Embryonic facial prominence (tissue), 1 donor: ENCODE measurements around the gene MLC1.

ENCODE experiments used
- DNase-seq: peaks from one replicate; pipeline ENCODE4 v3.0.0-alpha.2; 2016; ENCODE audit errors: extremely low spot score

Gene MLC1

DNA sequence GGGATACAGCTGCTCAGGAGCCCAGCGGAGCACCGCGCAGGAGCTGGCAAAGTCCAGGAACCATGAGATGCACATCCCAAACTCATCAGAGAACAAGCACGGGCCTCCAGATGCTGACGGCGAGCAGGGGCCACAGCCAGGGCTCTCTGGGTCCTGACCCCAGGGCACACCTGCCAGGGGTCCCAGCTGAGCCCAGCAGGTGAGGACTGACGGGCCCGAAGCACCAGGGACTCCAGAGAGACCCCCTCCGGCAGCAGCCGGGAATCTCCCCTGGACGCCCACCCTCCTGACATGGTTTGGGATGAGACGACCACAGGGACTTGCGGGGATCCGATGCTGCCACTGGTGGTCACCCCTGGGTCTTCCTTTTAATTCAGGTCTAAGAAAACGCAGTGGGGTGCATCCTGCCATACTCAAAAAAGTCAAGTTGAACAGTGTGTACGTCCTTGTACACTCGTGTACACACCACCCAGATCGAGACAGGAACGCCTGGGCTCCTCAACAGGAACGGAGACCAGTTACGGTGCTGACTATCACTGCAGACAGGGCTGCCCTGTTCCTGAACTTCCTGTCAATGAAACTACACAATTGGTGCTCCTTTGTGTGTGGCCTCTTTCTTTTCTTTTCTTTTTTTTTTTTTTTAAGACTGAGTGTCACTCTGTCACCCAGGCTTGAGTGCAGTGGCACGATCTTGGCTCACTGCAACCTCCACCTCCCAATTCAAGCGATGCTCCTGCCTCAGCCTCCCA lies 49.1 kb downstream of the MLC1 start:
- no peak for DNase-seq

DNA sequence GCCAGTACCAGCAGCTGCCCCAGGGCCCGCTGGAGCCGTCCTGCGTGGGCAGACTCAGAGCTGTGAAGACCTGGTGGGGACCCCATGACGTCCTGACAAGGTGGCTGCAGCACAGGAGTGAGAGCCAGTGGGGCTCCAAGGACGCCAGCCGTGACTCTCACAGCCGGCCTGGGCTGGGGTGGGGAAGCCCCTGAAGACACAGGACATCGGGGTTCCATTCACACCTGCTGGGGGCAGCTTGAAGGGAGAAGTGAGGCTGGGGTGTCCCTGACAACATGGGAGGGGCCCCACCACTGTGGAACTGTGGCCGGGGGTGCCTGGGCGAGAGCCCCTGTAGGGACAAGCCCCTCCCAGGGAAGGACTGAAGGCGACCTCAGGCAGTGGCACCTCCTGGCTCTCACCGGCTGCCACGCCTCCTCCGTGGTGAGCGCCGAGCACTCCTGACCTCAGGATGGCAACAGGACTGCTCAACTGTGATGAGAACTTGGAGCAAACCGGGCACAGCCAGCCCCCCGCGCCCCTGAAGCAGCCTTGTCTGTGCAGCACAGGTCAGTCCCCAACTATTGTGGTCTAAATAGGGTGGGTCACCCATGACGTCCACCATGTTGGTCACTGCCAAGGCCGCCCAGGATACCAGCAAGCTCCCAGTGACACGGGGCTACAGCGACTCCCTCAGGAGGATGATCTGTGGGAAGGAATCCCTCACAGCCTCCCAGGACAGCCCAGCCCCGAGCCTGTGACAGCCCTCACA lies 49.9 kb downstream of the MLC1 start:
- no peak for DNase-seq

DNA sequence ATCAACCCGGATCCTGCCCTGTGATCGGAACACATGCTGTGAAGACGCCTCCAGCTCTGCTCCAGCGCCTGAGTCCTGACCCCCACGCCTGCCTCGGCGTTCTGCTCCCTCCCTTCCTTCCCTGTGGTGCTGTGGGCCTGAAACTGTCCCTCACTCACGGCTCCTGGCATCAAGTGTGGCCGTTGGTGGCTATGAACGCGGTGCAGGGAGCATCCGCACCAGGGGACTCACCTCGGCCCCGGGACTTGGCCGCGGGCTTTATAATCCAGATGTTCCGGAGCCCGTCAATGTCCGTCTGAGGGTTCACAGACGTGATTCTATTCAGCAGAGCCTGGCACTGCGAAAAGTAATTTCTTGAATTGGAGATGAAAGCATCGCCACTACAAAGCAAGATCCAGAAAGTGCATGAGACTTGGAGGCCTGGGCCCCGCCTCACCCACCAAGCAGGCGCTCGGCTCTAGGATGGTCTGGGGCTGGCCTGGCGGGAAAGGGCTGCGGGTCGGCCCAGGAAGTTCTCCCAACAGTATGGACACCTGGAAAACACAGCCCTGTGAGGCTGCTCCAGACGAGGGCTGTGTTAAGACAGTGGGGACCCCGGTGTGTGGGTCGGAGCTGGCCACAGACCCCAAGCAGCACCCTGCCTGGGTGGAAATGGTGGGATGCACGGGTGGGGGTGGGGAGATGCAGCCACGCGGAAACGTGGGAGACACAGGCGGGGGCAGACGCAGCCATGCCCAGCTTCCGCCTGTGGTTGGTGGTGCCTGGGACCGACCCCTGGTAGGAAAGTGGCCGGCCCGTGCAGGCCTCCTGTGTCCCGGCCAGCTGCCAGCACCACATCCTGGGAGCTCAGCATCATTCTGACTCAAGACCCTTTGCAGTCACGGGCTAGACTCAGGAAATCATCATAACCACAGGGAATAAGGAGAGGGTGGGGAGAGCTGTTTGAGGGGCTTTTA lies 50.8 kb downstream of the MLC1 start:
- DNase-seq = no peak

DNA sequence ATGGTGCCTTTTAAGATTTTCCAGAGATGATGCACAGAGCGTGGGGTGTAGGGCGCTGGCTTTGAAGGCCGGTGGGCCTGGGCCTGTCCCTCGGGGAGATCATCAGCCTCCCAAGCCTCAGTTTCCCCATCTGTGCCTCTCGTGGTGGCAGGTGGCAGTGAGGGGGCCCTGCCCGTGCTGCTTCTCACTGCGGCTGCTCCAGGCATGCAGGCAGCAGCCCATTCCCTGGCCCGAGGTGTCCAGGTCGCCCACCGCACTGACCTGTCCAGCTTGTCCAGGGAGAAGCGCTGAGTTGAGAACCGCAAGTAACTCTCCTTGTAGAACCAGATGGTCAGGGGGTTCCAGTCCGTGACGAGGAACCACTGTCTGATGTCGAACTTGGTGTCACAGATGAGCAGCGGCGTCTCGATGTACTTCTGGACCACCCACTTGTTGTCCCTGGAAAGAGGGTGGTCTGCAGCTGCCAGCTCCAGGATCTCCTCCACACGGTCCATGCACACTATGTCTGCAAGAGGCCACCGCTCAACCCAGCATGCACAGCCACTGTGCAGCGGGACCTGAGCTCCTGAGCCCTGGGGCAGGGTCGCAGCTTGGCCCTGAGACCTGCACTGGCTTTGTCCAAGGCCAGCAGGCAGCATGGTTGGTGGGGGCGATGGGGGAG lies 52.2 kb downstream of the MLC1 start:
- no peak for DNase-seq

DNA sequence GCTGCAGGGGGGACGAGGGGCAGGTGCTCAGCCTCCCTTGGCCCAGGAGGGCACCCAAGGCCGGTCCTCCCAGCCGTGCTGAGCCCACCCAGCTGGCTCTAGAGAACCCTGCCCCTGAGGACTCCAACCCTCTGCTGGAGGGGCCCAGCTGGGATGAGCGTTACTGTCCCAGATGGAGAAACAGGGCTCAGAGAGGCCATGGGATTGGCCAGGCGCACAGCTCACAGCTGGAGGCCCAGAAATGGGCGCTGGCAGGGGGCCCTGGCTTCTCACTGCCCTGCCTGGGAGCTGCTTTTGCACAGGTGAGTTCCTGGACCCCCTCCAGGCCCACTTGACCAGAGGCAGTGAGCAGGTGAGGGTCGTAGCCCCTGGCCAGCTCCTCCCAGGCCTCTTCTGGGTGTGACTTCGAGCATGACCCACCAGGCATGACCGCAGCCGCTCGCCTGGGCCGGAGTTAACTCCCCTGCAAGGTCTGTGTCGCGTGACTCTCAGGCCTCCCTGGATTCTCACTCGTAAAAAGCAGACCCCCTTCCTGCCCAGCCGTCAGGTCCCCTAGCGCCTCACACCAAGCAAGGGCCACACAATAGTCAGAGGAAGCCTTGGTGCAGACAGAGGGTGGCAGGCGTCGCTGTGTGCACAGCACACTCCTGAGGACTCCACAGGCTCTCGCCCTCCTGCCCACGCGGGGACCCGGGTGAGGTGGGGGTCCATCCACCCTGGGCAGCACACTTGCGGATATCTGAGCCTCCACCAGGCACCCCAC lies 52.9 kb downstream of the MLC1 start:
- no peak for DNase-seq

DNA sequence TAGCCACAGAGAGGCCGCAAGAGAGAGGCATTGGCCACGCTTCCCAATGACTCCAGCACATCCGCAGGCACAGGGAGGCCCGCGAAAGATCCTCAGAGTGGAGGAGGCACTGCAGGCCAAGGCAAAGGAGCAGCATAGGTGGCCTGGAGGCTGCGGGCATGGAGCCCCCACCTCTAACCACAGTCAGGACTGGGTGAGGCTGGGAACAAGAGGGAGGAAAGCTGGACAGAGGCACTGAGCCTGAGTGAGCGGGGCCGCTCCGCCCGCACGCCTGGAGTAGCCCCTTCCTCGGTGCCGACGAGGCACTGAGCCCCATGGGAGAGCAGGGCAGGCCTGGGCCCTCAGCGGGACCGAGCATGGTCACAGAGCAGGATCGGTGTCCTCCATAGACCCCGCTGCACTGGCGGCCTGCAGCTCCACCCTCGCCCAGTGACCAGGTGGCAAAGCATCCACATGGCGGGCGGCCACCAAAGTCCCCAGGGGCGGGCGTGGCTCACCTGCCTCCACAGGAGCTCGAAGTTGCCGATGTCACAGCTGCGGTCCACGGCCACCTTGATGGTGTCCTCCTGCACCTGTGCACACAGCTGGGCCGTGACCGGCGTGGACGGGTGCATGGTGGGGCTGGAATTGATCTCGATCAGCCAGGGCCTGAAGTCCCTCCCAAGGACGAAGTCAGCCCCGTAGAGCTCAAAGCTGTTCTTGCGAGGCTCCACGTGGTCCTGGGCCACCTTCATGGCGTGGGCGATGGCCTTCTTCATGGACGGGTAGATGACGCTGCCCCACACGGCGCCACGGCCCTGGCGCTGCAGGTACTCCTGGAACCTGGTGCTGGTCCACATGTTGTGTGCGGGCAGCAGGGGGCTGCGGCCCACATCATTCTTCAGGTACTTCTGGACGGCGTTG lies 53.8 kb downstream of the MLC1 start:
- DNase-seq = no peak

DNA sequence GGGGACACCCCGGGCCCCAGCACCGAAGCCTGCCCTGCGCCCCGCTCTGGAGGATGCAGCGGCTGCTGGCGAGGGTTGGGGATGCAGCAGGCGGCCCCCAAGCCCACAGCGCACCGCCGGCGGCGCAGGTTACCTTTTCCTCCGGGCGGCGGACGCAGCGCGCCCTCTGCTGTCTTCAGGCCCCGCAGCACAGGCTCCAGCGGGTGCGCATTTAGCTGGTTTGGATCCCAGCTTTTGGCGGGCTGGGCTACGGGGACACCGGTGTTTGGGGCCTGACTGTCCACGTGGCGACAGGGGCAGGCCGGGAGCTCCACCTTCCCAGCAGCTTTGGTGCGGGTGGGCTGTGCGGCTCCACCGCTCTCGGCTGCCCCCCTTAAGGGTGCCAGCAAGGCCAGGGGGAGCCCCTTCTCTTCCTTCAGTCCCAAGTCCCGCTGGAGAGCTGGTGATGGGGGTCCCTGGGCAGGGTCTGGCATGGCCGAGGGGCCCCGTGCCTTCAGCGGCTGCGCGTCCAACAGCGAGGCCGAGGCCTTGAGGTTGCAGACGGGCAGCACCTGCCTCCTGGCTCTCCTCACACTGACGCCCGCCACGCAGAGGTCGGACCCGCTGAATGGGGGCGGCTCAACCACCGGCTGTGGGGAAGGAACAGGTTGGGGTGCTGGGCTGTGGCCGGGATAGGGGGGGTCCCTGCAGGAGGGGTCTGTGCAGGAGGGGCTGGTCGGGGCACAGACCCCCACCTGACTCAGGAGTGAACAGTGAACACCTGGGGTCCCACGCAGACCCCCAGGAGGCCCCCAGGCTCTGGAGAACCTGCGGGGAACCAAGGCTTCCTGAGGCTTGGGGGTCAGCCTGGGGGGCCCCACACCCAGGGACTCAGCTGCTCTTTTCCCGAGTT lies 54.7 kb downstream of the MLC1 start:
- no peak for DNase-seq

DNA sequence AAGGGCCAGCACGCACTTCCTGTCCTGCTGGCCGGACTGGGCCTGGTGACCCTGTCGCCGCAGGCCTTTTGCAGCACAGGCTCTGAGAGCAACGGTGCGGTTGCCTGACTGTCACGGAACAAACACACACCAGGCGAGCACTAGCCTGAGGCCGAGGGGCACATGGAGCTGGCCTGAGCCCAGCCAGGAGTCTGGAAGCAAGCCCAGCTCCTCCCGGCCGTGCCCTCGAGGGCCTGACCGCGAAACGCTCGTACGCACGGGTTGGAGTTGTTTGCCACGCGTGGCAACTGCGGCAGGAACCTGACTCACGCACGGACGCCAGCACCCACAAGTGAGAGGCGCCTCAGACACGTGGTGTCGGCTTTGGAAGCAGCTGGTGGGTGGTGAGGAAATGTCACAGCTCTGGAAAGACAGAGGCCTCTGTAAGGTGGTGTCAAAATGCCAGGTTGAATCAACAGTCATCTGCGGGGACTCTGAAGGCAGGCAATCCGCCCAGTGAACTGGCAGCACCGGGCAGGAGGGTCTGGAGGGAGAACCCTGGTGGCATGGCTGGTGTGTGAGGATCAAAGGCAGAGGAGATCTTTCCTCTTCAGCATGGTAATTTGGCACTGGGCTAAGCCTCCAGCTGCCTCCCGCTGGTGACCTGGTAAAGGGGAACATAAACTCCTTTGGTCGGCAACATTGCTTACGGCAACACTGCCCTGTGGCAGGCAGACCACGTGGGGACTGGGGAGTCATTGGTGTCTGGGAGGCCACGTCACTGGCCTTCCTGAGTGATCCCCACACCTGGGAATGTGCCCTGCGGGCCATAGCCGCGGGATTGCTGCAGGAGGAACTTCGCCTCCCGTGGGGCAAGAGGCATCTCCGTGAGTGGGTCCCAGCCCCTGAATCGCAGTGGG lies 57.3 kb downstream of the MLC1 start:
- no peak for DNase-seq

DNA sequence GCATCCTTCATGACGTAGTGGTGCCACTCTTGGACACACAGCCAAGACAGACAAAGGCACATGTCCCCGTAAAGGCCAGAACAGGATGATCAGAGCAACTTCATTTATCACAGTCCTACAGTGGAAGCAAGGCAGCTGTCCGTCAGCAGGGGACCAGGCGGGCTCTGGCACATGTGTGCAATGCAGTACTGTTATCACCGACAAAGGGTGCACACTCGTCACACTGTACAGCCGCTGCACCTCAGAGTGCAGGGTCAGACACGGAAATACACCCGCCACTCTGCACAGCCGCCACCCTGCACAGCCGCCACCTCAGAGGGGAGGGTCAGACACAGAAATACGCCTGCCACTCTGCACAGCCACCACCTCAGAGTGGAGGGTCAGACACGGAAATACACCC lies 59.2 kb downstream of the MLC1 start:
- DNase-seq = no peak

DNA sequence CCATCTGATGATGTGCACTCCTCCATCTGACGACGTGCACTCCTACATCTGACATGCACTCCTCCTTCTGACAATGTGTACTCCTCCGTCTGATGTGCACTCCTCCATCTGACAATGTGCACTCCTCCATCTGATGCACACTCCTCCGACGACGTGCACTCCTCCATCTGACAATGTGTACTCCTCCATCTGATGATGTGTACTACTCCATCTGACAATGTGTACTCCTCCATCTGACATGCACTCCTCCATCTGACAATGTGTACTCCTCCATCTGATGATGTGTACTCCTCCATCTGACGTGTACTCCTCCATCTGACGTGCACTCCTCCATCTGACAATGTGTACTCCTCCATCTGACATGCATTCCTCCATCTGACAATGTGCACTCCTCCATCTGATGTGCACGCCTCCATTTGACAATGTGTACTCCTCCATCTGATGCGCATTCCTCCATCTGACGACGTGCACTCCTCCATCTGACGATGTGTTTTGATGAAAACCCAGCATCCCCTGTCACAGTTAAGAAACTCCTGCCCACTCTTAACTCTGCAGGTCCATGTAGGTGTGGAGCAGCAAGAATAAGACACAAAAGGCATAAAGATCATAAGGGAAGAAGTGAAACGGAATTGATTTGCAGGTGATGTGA lies 62.9 kb downstream of the MLC1 start:
- DNase-seq = no peak

DNA sequence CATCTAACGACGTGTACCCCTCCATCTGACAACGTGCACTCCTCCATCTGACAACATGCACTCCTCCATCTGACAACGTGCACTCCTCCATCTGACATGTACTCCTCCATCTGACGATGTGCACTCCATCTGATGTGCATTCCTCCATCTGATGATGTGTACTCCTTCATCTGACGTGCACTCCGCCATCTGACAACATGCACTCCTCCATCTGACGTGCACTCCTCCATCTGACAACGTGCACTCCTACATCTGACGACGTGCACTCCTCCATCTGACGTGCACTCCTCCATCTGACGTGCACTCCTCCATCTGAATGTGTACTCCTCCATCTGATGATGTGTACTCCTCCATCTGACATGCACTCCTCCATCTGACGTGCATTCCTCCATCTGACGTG lies 64.6 kb downstream of the MLC1 start:
- DNase-seq = no peak

DNA sequence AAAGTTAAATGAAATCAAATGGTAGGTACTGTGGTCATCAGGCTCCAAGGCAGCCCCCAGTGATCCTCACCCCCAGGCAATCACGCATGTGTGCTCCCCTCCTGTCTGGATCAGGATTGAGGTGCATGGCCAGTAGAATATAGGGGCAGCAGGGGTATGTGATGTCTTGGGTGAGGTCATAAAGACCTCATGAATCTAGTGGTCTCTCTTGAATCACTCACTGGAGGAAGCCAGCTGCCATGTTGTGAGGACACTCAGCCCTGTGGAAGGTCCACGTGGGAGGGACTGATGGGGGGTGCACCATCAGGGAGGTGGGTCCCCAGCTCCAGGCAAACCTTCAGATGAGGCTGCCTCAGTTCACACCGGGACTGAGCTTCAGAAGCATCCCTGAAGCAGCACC lies 65.9 kb downstream of the MLC1 start:
- no peak for DNase-seq

DNA sequence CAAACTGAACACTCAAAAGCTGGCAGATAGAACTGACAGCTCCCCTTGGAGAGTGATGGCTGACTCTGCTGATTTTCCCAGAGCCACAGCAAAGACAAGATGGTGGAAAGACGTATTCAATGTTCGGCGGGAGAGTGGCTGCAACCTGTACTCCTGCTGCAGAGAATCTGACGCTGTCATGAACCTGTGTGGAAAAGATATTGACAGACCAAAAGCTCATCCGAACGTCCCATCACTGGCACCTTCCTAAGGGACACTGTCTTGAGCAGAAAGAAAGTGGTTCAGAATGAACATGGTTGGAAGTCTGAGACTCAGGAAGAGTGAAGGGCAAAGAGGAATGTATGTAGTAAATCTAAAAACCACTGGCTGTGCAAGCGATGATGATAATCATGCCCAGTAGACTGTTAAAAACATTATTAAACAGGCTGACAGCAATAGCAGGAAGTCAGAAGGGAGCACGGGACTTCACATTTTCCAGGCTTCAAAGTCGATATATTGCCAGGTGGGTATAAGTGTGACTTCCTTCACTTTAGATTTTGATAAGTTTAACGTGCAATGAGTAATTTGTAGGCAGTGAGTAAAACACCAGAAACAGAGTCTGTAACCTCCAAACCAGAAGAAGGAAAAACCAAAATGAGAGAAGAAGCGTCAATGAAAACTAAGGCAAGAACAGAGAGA lies 66.5 kb downstream of the MLC1 start:
- DNase-seq = no peak

DNA sequence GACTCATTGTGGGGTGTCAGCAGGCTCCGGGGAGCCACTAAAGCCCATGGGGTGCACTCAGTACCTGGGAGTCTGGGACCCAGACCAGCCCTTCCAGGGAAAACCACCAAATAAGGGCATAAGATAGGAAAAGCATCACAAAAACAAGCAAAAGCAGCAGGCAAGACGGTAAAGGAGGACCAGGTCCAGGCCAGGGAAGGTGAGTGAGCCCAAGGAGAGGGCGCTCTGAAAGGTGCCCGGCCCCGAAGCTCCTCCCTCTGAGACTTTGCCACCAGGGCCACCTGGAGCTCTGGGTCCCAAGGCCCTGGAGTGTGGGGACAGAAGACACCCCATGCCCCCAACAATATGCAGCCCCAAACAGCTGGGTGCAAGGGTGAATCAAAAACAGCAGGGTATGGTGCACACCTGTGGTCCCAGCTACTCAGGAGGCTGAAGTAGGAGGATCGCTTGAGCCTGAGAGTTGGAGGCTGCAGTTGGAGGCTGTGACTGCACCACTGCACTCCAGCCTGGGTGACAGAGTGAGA lies 67.5 kb downstream of the MLC1 start:
- DNase-seq = no peak

DNA sequence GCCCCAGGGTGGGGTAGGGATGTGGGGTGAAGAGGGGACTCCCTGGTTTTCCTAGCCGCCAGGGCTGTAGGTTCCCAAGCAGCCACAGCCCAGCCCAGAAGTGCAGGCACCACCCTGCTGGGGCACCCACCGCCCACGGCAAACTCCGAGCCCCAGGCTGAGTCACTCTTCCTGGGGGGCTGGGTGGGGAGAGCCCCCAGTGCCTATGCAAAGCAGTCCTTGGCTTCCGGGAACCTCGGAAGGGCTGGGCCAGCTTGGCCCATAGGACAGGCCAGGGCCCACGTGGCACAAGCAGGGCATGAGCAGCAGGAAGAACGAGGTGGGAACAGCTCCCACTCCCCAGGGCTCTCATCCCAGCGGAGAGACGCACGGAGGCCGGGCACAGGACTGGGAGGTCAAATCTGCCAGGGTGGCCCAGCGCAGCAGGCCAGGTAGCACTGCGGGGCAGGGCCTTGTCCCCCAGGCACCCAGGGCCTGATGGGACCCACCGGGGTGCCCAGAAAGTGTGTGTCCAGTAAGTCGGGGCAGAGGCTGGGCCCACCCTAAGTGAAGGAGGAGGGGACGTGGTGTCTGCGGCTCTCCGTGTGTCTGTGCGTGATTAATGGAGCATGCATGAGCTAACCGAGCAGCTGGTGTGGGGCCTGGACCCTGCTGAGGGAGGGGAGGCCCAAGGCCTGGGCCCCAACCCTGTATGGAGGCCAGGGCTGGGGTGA lies 68.1 kb downstream of the MLC1 start:
- no peak for DNase-seq
